Measurements from ENCODE around the gene ZNF672.

DNA sequence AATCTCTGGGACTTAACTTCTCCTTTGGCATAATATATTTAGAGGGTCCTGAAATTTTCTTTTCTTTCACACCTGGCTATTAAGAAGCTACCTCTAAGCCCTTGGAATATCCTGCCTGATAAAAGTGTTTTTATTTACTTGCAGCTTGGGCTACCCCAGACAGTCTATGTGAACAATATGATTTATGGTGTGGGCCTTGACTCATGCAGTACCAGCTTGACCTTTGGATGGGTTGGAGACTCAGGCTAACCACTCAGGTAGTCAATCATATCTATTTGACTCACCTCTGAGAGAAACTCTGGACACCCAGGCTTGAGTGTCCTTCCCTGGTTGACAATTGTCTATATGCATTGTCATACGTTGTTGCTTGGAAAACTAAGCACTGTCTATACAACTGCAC, 54.6 kb downstream of the ZNF672 start:
- TF ChIP-seq, protein P1, sequence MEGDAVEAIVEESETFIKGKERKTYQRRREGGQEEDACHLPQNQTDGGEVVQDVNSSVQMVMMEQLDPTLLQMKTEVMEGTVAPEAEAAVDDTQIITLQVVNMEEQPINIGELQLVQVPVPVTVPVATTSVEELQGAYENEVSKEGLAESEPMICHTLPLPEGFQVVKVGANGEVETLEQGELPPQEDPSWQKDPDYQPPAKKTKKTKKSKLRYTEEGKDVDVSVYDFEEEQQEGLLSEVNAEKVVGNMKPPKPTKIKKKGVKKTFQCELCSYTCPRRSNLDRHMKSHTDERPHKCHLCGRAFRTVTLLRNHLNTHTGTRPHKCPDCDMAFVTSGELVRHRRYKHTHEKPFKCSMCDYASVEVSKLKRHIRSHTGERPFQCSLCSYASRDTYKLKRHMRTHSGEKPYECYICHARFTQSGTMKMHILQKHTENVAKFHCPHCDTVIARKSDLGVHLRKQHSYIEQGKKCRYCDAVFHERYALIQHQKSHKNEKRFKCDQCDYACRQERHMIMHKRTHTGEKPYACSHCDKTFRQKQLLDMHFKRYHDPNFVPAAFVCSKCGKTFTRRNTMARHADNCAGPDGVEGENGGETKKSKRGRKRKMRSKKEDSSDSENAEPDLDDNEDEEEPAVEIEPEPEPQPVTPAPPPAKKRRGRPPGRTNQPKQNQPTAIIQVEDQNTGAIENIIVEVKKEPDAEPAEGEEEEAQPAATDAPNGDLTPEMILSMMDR (IDR thresholded peaks at IDR 0.05): no peak
- TF ChIP-seq POLR2A (IDR thresholded peaks at IDR 0.05) (no peak), POLR2AphosphoS5 (IDR thresholded peaks at IDR 0.05) (no peak)
